ENCODE results near the gene DHX35. TPM values are rescaled to one million over a fixed set of nuclear protein-coding genes. Genes with fewer than 3 reads are reported as not detected.

The DHX35 gene
- total and polyA plus RNA-seq, 2 of the 13 experiments (the other 11 are each of a cell fraction or from before 2014, with no cell fraction given) = 25.8 to 28.7 TPM

GRCh38 chr20:39013662-39014109 is 51.5 kb downstream of the DHX35 start:
- FAIRE-seq (peak; percentile 66), ATAC-seq (peak; percentile 99), DNase-seq (ENCODE audit: low spot score) (peak; percentile 87)
- Histone ChIP-seq H3K36me3 (replicated peaks in 1 of 2; ENCODE audit: control insufficient read depth in 1 of 2, insufficient read depth in 2 of 2, low read length in 2 of 2) (peaks cover 22 to 64% of the 10 kb centered on the region in 2 experiments), H3K4me3 (replicated peaks in 1 of 3; ENCODE audit: insufficient read depth in 1 of 3, low read depth in 2 of 3, low read length in 3 of 3) (no peak overlapping the region; a peak in 1 of 6 replicates), H3K9me3 (ENCODE audit: low read length) (no peaks in the 10 kb centered on the region), H3K79me2 (ENCODE audit: insufficient read depth, low read length) (no peaks in the 10 kb centered on the region), H3K4me2 (ENCODE audit: low read depth, low read length) (peak overlapping the region; percentile 5), H3K27me3 (ENCODE audit: control insufficient read depth in 1 of 2, insufficient read depth in 2 of 2, low read length in 2 of 2) (no peaks in the 10 kb centered on the region), H3K4me1 (ENCODE audit: insufficient read depth, low read length) (peaks cover 22% of the 10 kb centered on the region), H3K9ac (ENCODE audit: insufficient read depth, low read depth, low read length) (0 out of 2 replicates have a peak overlapping the region, but pooled peaks have one; percentile 8), H2AFZ (ENCODE audit: low read length) (no peak overlapping the region), H4K20me1 (ENCODE audit: insufficient read depth, low read length) (no peaks in the 10 kb centered on the region), H3K27ac (ENCODE audit: extremely low read length, insufficient read depth, low read length) (peak overlapping the region; percentile 45)
- in situ Hi-C loops (cut with HindIII; ENCODE audit: extremely low pct_ligation_motif_present, low pct_unique_long_range_greater_than_20kb) (no loop called here), intact Hi-C loops (cut with micrococcal nuclease; ENCODE audit: unreplicated experiment) (loop anchor here (2.0 to 5.0 kb wide), 2 partner anchors 35 to 51 kb away; partner anchors contain the start of gene DHX35)
- WGBS (ENCODE audit: low lambda C conversion rate) = 0% methylated on average over 2 of the region's 2 CpGs
- ChIA-PET CTCF (ENCODE audit: low intra/inter-chr PET ratio, low total read pairs) (no interaction called here), POLR2A (interaction anchor here (1.3 to 1.4 kb wide), 2 partner anchors 36 to 52 kb away, joined by 6 read pairs; partner anchors contain the start of gene DHX35)
- BruUV-seq (replicated peaks) = no TSS peak
- TF ChIP-seq KDM4B (CRISPR knock-in tag; IDR thresholded peaks at IDR 0.05) (no peak), DMAP1 (CRISPR knock-in tag; IDR thresholded peaks at IDR 0.05) (no peak; the same call in 1 of the 2 replicates), ARID3A (IDR thresholded peaks at IDR 0.05; ENCODE audit: low read depth, low read length) (peak; percentile 66; the same call in 1 of the 2 replicates), TAF15 (IDR thresholded peaks at IDR 0.05; ENCODE audit: low read depth, low read length, poor library complexity, severe bottlenecking) (no peak), BRD4 (CRISPR knock-in tag; IDR thresholded peaks at IDR 0.05) (no peak), ZNF749 (CRISPR knock-in tag; IDR thresholded peaks at IDR 0.05; ENCODE audit: borderline replicate concordance) (0 out of 2 replicates have a peak, but pooled peaks have one; percentile 32), ZMYM3 (CRISPR knock-in tag; IDR thresholded peaks at IDR 0.05) (peak; percentile 85; the same call in 1 of the 2 replicates), ZNF382 (CRISPR knock-in tag; IDR thresholded peaks at IDR 0.05; ENCODE audit: borderline replicate concordance) (no peak), CC2D1A (CRISPR knock-in tag; IDR thresholded peaks at IDR 0.05) (no peak), ATF2 (CRISPR knock-in tag; IDR thresholded peaks at IDR 0.05) (no peak; the same call in 1 of the 2 replicates), NFIC (IDR thresholded peaks at IDR 0.05; ENCODE audit: low read length) (peak; percentile 57; the same call in 1 of the 2 replicates), ARNTL (CRISPR knock-in tag; IDR thresholded peaks at IDR 0.05) (no peak), ZBTB2 (CRISPR knock-in tag; IDR thresholded peaks at IDR 0.05; ENCODE audit: low read depth) (no peak), SOX6 (IDR thresholded peaks at IDR 0.05) (no peak), SOX6 (CRISPR knock-in tag; IDR thresholded peaks at IDR 0.05) (peak; percentile 73), HDAC1 (CRISPR knock-in tag; IDR thresholded peaks at IDR 0.05) (no peak), TEAD3 (CRISPR knock-in tag; optimal IDR thresholded peaks at IDR 0.05; ENCODE audit: borderline replicate concordance) (peak; percentile 27), KLF11 (CRISPR knock-in tag; IDR thresholded peaks at IDR 0.05) (no peak), MIXL1 (CRISPR knock-in tag; IDR thresholded peaks at IDR 0.05) (peak; percentile 84)

All from HepG2 (cell line).